GM23338 (cell line): Measurements from ENCODE around the gene SPATC1L. TPM values are rescaled to one million over a fixed set of nuclear protein-coding genes. Genes with fewer than 3 reads are reported as not detected.
"Not testable (repeated sequence)": the region's sequence is repeated elsewhere in the genome, so short reads cannot be mapped to it uniquely, and the experiment has no call there.

Experiments
- ATAC-seq: fragments of 200-7000 bp; cut with Tn5 transposase; 3 replicates; pipeline ENCODE4 v1.9.1; 2020
- DNase-seq: peaks from one replicate; pipeline ENCODE4 v3.0.0-alpha.2; 2015; ENCODE audit warnings: low spot score
- H2AFZ ChIP-seq: fragments of 200-600 bp; sonication (generic); 2 replicates; pipeline ENCODE4 v1.8.0; 2016; ENCODE audit warnings: antibody characterized with exemption, mild to moderate bottlenecking, moderate library complexity
- H3F3A ChIP-seq: fragments of 200-600 bp; sonication (generic); replicated peaks from 2 replicates; pipeline ENCODE4 v1.8.0; 2017; ENCODE audit warnings: antibody characterized with exemption, mixed run types, low read depth
- H3K27ac ChIP-seq: fragments of 200-600 bp; sonication (generic); 2 replicates; pipeline ENCODE4 v1.6.1; 2016; ENCODE audit warnings: low read depth
- H3K27me3 ChIP-seq: fragments of 200-600 bp; sonication (generic); 2 replicates; pipeline ENCODE4 v1.8.0; 2016; ENCODE audit warnings: mild to moderate bottlenecking, mixed run types, moderate library complexity; ENCODE audit not compliant: insufficient read depth
- H3K36me3 ChIP-seq: fragments of 200-600 bp; sonication (generic); 2 replicates; pipeline ENCODE4 v1.8.0; 2016; ENCODE audit warnings: mild to moderate bottlenecking; ENCODE audit not compliant: insufficient read depth
- H3K4me1 ChIP-seq: fragments of 200-600 bp; sonication (generic); 2 replicates; pipeline ENCODE4 v1.8.0; 2016; ENCODE audit warnings: mild to moderate bottlenecking, moderate library complexity; ENCODE audit not compliant: insufficient read depth
- H3K4me2 ChIP-seq: fragments of 200-600 bp; sonication (generic); 2 replicates; pipeline ENCODE4 v1.7.1; 2017; ENCODE audit warnings: mixed run types
- H3K4me3 ChIP-seq: fragments of 200-600 bp; sonication (generic); 2 replicates; pipeline ENCODE4 v1.6.1; 2016; ENCODE audit warnings: mixed run types
- H3K79me2 ChIP-seq: fragments of 200-600 bp; sonication (generic); replicated peaks from 2 replicates; pipeline ENCODE4 v1.8.0; 2017; ENCODE audit warnings: mild to moderate bottlenecking; ENCODE audit not compliant: insufficient read depth
- H3K9me2 ChIP-seq: fragments of 200-600 bp; sonication (generic); 2 replicates; pipeline ENCODE4 v1.8.0; 2017; ENCODE audit not compliant: insufficient read depth
- H4K20me1 ChIP-seq: fragments of 200-600 bp; sonication (generic); replicated peaks from 2 replicates; pipeline ENCODE4 v1.8.0; 2017; ENCODE audit warnings: mild to moderate bottlenecking; ENCODE audit not compliant: insufficient read depth
- H3K27ac Mint-ChIP-seq: 2 replicates; pipeline ENCODE4 v1.8.0; 2020; ENCODE audit warnings: inconsistent platforms, mild to moderate bottlenecking, moderate library complexity, mixed read lengths
- H3K27me3 Mint-ChIP-seq: 3 replicates; pipeline ENCODE4 v1.8.0; 2022; ENCODE audit warnings: low read depth, mild to moderate bottlenecking, moderate library complexity, mixed read lengths, inconsistent platforms; ENCODE audit not compliant: insufficient read depth, poor library complexity
- H3K36me3 Mint-ChIP-seq: 3 replicates; pipeline ENCODE4 v1.8.0; 2021; ENCODE audit warnings: low read depth, mild to moderate bottlenecking, inconsistent platforms, moderate library complexity, mixed read lengths
- H3K4me1 Mint-ChIP-seq: 3 replicates; pipeline ENCODE4 v1.8.0; 2020; ENCODE audit warnings: mild to moderate bottlenecking, inconsistent platforms, mixed read lengths
- H3K4me3 Mint-ChIP-seq: 3 replicates; pipeline ENCODE4 v1.8.0; 2021; ENCODE audit warnings: moderate library complexity, mild to moderate bottlenecking, inconsistent platforms, mixed read lengths
- H3K9me3 Mint-ChIP-seq: 3 replicates; pipeline ENCODE4 v1.8.0; 2020; ENCODE audit warnings: moderate library complexity, mild to moderate bottlenecking, inconsistent platforms, mixed read lengths
- CREB1 ChIP-seq: fragments of 250-450 bp; sonication (Bioruptor Pico); IDR thresholded peaks from 2 replicates; pipeline ENCODE4 v1.5.0; 2020; ENCODE audit warnings: low read depth, mild to moderate bottlenecking, moderate library complexity
- ETS1 ChIP-seq: IDR thresholded peaks from 2 replicates; pipeline ENCODE4 v1.6.1; 2016; ENCODE audit warnings: antibody characterized with exemption
- EZH2 ChIP-seq: fragments of 200-600 bp; sonication (generic); IDR thresholded peaks from one replicate; pipeline ENCODE4 v1.8.0; 2017; ENCODE audit warnings: antibody characterized with exemption, mild to moderate bottlenecking, low read depth; ENCODE audit not compliant: unreplicated experiment
- EZH2phosphoT487 ChIP-seq: fragments of 200-600 bp; sonication (generic); IDR thresholded peaks from one replicate; pipeline ENCODE4 v1.8.1; 2018; ENCODE audit warnings: antibody characterized with exemption; ENCODE audit not compliant: unreplicated experiment
- JUNB ChIP-seq: IDR thresholded peaks from one replicate; pipeline ENCODE4 v1.6.1; 2016; ENCODE audit warnings: antibody characterized with exemption; ENCODE audit not compliant: unreplicated experiment
- NANOG ChIP-seq: IDR thresholded peaks from 2 replicates; pipeline ENCODE4 v1.6.1; 2016; ENCODE audit warnings: antibody characterized with exemption, borderline replicate concordance
- POLR2AphosphoS5 ChIP-seq: IDR thresholded peaks from 2 replicates; pipeline ENCODE4 v1.6.1; 2016; ENCODE audit warnings: antibody characterized with exemption, low read depth
- ZNF331 ChIP-seq: fragments of 250-450 bp; sonication (Bioruptor Pico); IDR thresholded peaks from 2 replicates; pipeline ENCODE4 v1.5.0; 2020; ENCODE audit warnings: low read depth, mild to moderate bottlenecking, moderate library complexity
- polyA plus RNA-seq: library from polyadenylated mRNA; unstranded; fragments of >200 nt; fragmentation: Nextera tagmentation; extraction: Ambion mirVana; gene quantifications from 2 replicates; pipeline ENCODE4 v1.2.1, GENCODE V29; 2016
- total RNA-seq: library from RNA; depleted of rRNA; stranded (reverse); fragments of >200 nt; shearing (Covaris generic); gene quantifications from 2 replicates; pipeline ENCODE4 v1.2.3, GENCODE V29; 2014
- TF ChIP-seq, protein P1 (sequence below), 2 experiments: fragments of 200-600 bp in 1 of 2; sonication (generic) in 1 of 2; conservative IDR thresholded peaks; 2 replicates each; pipeline versions ENCODE4 v1.5.1 to v1.6.1; 2016 to 2017; ENCODE audit warnings: antibody characterized with exemption in 2 of 2, low read depth in 2 of 2, mild to moderate bottlenecking in 2 of 2, moderate library complexity in 1 of 2

Gene SPATC1L
- total and polyA plus RNA-seq, 2 experiments from 2014 or later, result 37.6 to 70.2 TPM

DNA sequence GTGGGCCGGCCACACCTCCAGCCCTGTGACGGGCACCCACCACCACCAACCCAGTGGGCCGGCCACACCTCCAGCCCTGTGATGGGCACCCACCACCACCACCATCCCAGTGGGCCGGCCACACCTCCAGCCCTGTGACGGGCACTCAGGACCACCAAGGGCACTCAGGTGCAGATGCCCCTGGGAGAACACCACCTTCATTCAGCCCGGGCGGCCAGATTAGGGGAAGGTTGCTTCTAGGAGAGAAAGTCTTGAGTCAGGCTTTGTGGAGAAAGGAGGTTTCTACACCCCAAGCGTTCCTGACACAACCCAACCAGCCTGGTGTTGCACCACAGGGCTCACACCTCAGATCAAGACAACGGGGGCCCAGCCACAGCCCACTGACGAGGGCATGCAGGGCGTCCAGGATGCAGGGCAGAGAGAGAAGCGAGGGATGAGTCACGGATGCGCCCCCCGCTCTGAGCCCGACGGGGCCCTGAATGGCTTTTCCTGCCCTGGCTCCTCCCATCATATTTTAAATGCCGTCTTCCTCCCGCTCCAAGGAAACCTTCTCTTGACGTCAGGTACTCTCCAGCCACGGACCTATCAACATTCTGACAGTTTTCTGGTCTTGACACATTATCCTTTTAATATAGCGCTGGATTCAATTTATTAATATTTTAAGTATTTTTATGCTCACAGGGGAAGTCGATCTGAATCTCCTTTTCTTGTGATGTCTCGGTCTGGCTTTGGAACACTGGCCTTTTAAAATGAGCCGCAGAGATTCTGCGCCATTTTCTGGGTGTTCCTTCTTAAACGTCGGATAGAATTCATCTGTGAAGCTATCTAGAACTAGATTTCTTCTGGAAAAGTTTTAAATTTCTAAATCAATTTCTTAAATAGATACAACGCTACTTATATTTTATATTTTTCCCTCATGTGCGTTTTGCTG is 631 bp upstream of the SPATC1L start (continued):
- TF ChIP-seq ETS1, result no peak
- TF ChIP-seq CREB1 (CRISPR knock-in tag), result peak; percentile 17; the same call in 1 of the 2 replicates
- no peak for TF ChIP-seq NANOG
- TF ChIP-seq JUNB, result no peak
- TF ChIP-seq EZH2phosphoT487, result no peak
- peak; percentile 54 for TF ChIP-seq POLR2AphosphoS5
- TF ChIP-seq ZNF331 (CRISPR knock-in tag), result no peak
- no peak for TF ChIP-seq EZH2

- peaks cover 19% of the 10 kb centered on the region for H3K79me2 ChIP-seq
- not testable (repeated sequence) for ATAC-seq, H3K36me3 ChIP-seq, H3K27ac Mint-ChIP-seq, H3K4me1 ChIP-seq, H2AFZ ChIP-seq, H3F3A ChIP-seq, H3K36me3 Mint-ChIP-seq, DNase-seq, H3K27me3 Mint-ChIP-seq, H3K27ac ChIP-seq, H3K27me3 ChIP-seq, H4K20me1 ChIP-seq, H3K9me2 ChIP-seq, H3K9me3 Mint-ChIP-seq
- H3K4me3 ChIP-seq, result peak overlapping the region; percentile 98; the same call in 1 of the 2 replicates
- H3K4me1 Mint-ChIP-seq, result peaks cover 27% of the 10 kb centered on the region
- peak overlapping the region; percentile 91; the same call in 1 of the 2 replicates for H3K4me2 ChIP-seq
- H3K4me3 Mint-ChIP-seq, result peak overlapping the region; percentile 93
Observed at GRCh38 chr21:46183337-46183909, 836 bp downstream of the SPATC1L start.

DNA sequence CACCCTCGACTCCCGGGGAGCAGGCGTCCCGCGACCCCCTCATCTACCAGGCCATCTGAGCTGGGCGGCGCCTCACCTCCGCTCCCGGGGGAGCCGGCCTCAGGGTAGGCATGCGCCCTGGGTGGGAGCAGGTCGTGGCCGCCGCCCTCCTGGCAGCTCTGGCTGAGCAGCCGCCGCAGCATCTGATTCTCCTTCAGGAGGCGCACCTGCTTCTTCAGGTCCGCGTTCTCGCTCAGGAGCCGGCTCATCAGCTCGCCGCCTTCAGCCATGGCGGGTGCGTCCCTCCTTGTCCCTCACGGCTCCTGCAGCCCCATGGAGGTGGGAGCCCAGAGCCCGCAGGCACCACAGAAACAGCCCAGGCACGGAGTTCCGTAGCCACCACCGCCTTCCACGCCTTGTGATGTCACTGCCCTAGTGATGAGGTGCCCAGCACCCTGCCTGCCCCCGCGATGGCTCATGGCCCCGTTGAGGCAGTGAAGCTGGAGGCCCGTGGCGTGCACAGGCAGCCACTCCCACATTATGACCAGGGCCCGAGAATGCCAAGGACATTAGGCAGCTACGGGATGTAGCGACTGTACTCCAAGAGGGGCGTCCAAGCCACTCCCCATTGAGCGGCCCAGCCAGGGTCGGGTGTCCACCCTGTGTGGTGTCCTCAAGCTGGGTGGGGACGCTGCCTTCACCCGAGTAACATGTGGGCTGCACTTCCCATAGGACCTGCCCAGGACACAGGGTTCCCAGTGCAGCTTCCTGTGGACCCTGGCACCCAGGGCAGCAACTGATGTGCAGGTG is 1.5 kb downstream of the SPATC1L start:
- ATAC-seq (peak; percentile 2; the same call in 1 of the 3 replicates), DNase-seq (peak; percentile 53)
- Mint-ChIP-seq H3K9me3 (no peaks in the 10 kb centered on the region), H3K36me3 (peaks cover 7% of the 10 kb centered on the region), H3K27me3 (peaks cover 9% of the 10 kb centered on the region), H3K27ac (no peak overlapping the region), H3K4me1 (peaks cover 20% of the 10 kb centered on the region), H3K4me3 (peak overlapping the region; percentile 71)
- peaks cover 8% of the 10 kb centered on the region; the same call in 1 of the 2 replicates for H3K4me1 ChIP-seq
- H4K20me1 ChIP-seq, result no peaks in the 10 kb centered on the region
- H3K27me3 ChIP-seq, result no peaks in the 10 kb centered on the region
- H3K27ac ChIP-seq, result no peak overlapping the region
- TF ChIP-seq, protein P1, sequence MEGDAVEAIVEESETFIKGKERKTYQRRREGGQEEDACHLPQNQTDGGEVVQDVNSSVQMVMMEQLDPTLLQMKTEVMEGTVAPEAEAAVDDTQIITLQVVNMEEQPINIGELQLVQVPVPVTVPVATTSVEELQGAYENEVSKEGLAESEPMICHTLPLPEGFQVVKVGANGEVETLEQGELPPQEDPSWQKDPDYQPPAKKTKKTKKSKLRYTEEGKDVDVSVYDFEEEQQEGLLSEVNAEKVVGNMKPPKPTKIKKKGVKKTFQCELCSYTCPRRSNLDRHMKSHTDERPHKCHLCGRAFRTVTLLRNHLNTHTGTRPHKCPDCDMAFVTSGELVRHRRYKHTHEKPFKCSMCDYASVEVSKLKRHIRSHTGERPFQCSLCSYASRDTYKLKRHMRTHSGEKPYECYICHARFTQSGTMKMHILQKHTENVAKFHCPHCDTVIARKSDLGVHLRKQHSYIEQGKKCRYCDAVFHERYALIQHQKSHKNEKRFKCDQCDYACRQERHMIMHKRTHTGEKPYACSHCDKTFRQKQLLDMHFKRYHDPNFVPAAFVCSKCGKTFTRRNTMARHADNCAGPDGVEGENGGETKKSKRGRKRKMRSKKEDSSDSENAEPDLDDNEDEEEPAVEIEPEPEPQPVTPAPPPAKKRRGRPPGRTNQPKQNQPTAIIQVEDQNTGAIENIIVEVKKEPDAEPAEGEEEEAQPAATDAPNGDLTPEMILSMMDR (conservative IDR thresholded peaks at IDR 0.05; ENCODE audit: low read depth in 2 of 2), result peak in 1 of 2 experiments; percentile 30; a peak in 2 of 4 replicates
- TF ChIP-seq ETS1 (no peak), EZH2 (no peak), CREB1 (CRISPR knock-in tag) (no peak), EZH2phosphoT487 (no peak), NANOG (no peak), POLR2AphosphoS5 (no peak)
- H3K4me3 ChIP-seq, result peak overlapping the region; percentile 28; the same call in 1 of the 2 replicates
- peaks cover 26% of the 10 kb centered on the region for H3K79me2 ChIP-seq
- 0 out of 2 replicates have a peak overlapping the region, but pooled peaks have one; percentile 43 for H3K4me2 ChIP-seq
- no peaks in the 10 kb centered on the region for H3K36me3 ChIP-seq
- H2AFZ ChIP-seq, result no peak overlapping the region
- H3K9me2 ChIP-seq, result no peaks in the 10 kb centered on the region
- H3F3A ChIP-seq, result 0 out of 2 replicates have a peak, but pooled peaks cover 2% of the 10 kb centered on the region
